ENCODE results near the gene SMAD9.

The SMAD9 gene

DNA sequence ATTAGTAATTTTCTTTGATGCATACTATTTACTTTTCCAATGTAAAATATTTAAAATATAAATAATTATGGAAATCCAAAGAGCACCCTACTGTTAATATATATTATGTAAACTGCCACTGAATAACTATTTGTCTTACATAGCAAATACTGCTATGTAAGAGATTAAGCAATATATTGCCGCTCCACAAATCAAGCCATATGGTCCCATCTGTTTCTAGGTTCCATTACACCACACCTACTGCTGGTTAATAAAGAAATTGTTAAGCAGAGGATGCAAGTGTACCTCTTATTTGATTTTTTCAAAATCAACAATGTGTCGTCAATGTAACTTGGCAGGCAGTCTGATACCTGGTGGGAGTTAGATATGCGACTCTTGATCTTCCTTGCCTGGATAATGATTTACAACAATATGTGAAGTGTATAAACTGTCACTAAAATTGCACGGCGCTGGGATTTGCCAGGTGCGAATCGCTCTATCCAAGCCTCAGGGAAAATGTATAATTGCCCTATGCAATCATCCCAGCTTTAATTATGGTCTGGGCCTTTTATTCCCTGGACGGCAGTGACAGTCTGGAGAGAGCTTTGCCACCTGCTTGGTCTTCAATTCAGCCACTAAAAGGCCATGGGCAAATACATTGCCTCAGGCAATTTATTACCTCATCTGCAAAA is 16.0 kb downstream of the SMAD9 start:
- H2AFZ ChIP-seq (ENCODE audit: low read depth) = no peak overlapping the region
- no peaks in the 10 kb centered on the region for H3K36me3 ChIP-seq (ENCODE audit: insufficient read depth)
- TF ChIP-seq, protein P1, sequence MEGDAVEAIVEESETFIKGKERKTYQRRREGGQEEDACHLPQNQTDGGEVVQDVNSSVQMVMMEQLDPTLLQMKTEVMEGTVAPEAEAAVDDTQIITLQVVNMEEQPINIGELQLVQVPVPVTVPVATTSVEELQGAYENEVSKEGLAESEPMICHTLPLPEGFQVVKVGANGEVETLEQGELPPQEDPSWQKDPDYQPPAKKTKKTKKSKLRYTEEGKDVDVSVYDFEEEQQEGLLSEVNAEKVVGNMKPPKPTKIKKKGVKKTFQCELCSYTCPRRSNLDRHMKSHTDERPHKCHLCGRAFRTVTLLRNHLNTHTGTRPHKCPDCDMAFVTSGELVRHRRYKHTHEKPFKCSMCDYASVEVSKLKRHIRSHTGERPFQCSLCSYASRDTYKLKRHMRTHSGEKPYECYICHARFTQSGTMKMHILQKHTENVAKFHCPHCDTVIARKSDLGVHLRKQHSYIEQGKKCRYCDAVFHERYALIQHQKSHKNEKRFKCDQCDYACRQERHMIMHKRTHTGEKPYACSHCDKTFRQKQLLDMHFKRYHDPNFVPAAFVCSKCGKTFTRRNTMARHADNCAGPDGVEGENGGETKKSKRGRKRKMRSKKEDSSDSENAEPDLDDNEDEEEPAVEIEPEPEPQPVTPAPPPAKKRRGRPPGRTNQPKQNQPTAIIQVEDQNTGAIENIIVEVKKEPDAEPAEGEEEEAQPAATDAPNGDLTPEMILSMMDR (conservative IDR thresholded peaks at IDR 0.05; ENCODE audit: low read depth, low read length) = no peak
- no peaks in the 10 kb centered on the region for H3K4me1 ChIP-seq (ENCODE audit: low read depth, poor library complexity, severe bottlenecking)
- no peaks in the 10 kb centered on the region for H3K79me2 ChIP-seq (ENCODE audit: insufficient read depth, low read depth)
- no peak overlapping the region for H3K27ac ChIP-seq
- no peak overlapping the region for H3K9ac ChIP-seq
- no peak overlapping the region for H3K4me2 ChIP-seq
- H3K27me3 ChIP-seq (ENCODE audit: insufficient read depth, low read depth) = no peaks in the 10 kb centered on the region
- no peak overlapping the region for H3K4me3 ChIP-seq (IDR thresholded peaks at IDR 0.05; ENCODE audit: insufficient read depth, low read depth, low read length)
- H4K20me1 ChIP-seq (ENCODE audit: insufficient read depth) = no peaks in the 10 kb centered on the region

DNA sequence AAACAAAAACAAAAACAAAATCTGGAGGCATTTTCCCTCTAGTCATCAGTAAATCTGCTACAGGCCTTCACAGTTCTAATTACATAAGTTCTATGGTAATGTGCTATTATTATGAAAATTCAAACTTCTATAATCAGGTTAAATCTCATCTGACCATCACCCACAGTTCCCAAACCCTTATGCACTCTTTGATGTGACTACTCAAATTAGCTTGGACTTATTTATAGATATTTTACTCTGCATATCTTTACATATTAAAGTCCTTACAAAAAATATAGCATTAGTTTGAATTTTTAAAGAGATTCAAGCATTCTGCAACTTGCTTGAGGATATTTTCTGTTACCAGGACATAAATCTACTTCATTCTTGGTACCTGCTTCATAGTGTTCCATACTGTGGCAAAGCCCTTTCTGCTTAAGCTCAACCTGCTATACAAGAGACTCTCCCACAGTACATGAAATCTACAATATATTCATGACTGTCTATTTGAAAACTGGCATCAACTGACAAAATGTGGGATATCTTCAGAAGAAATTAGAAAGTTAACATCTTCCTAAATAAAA is 22.9 kb downstream of the SMAD9 start:
- Histone ChIP-seq H3K36me3 (ENCODE audit: insufficient read depth) (no peaks in the 10 kb centered on the region), H4K20me1 (ENCODE audit: insufficient read depth) (no peaks in the 10 kb centered on the region), H3K4me2 (no peak overlapping the region), H2AFZ (ENCODE audit: low read depth) (no peak overlapping the region), H3K4me3 (IDR thresholded peaks at IDR 0.05; ENCODE audit: insufficient read depth, low read depth, low read length) (no peak overlapping the region), H3K4me1 (ENCODE audit: low read depth, poor library complexity, severe bottlenecking) (no peaks in the 10 kb centered on the region), H3K79me2 (ENCODE audit: insufficient read depth, low read depth) (no peaks in the 10 kb centered on the region), H3K27ac (no peak overlapping the region), H3K27me3 (ENCODE audit: insufficient read depth, low read depth) (no peaks in the 10 kb centered on the region), H3K9ac (no peak overlapping the region)
- TF ChIP-seq, protein P1 (conservative IDR thresholded peaks at IDR 0.05; ENCODE audit: low read depth, low read length) = no peak

DNA sequence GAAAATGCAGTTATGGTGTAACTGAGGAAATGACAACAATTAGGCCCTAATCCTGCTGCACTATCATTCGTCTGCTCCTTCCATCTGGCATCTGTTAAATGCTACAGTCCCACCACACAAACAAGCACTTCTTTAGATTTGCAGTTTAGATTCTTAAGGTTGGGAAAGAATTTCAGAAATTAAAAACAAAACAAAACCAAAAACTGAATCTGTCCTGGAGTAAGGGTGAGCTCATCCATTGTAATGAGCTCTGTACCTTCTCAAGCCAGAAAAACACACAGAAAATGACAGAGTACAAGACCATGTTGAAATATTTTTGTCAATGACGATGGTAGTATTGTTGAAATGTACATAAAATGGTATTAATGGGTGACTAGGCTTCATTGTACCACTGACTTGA is 28.3 kb downstream of the SMAD9 start:
- H3K36me3 ChIP-seq (ENCODE audit: insufficient read depth) = no peaks in the 10 kb centered on the region
- H3K4me1 ChIP-seq (ENCODE audit: low read depth, poor library complexity, severe bottlenecking) = peaks cover 18% of the 10 kb centered on the region
- TF ChIP-seq, protein P1 (conservative IDR thresholded peaks at IDR 0.05; ENCODE audit: low read depth, low read length) = no peak
- H3K27me3 ChIP-seq (ENCODE audit: insufficient read depth, low read depth) = no peaks in the 10 kb centered on the region
- H3K4me3 ChIP-seq (IDR thresholded peaks at IDR 0.05; ENCODE audit: insufficient read depth, low read depth, low read length) = no peak overlapping the region
- no peak overlapping the region for H3K9ac ChIP-seq
- H3K4me2 ChIP-seq = no peak overlapping the region
- no peaks in the 10 kb centered on the region for H3K79me2 ChIP-seq (ENCODE audit: insufficient read depth, low read depth)
- H3K27ac ChIP-seq = no peak overlapping the region
- no peak overlapping the region for H2AFZ ChIP-seq (ENCODE audit: low read depth)
- H4K20me1 ChIP-seq (ENCODE audit: insufficient read depth) = no peaks in the 10 kb centered on the region

DNA sequence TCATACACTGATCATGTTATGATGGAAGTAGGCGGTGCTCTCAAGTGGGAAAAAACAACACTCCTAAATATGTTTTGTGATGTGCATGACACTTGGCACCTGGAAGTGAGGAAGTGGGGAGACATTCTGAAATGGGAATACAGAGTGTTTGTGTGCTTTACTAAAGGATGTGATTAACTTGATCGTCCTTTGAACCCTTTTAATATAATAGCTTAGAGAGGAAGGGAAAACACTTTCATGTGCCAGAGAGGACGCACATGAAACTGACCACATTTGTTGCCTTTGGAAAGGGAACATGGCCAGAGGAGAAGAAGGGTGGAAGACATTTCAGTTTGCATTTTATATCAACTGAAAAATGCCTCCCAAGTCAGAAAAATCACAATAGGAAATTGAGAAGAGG is 31.4 kb downstream of the SMAD9 start:
- TF ChIP-seq, protein P1 (conservative IDR thresholded peaks at IDR 0.05; ENCODE audit: low read depth, low read length) = no peak
- Histone ChIP-seq H3K9ac (no peak overlapping the region; the same call in 1 of the 2 replicates), H3K27ac (peak overlapping the region; percentile 51; the same call in 1 of the 2 replicates), H3K4me3 (IDR thresholded peaks at IDR 0.05; ENCODE audit: insufficient read depth, low read depth, low read length) (no peak overlapping the region), H3K79me2 (ENCODE audit: insufficient read depth, low read depth) (no peaks in the 10 kb centered on the region), H3K36me3 (ENCODE audit: insufficient read depth) (no peaks in the 10 kb centered on the region), H2AFZ (ENCODE audit: low read depth) (peak overlapping the region; percentile 66), H3K27me3 (ENCODE audit: insufficient read depth, low read depth) (no peaks in the 10 kb centered on the region), H3K4me2 (peak overlapping the region; percentile 93), H4K20me1 (ENCODE audit: insufficient read depth) (no peaks in the 10 kb centered on the region), H3K4me1 (ENCODE audit: low read depth, poor library complexity, severe bottlenecking) (peaks cover 18% of the 10 kb centered on the region)
